Mesothelial cell of epicardium (in vitro differentiated cells): Measurements from ENCODE around the gene ADAMTSL4. TPM values are rescaled to one million over a fixed set of nuclear protein-coding genes. Genes with fewer than 3 reads are reported as not detected.
A peak's percentile ranks its signal among the peaks of the same experiment; 100 is the strongest.
"Not testable (repeated sequence)": the region's sequence is repeated elsewhere in the genome, so short reads cannot be mapped to it uniquely, and the experiment has no call there.

Experiments
- DNase-seq, 2 experiments: peaks; one replicate each; pipeline ENCODE4 v3.0.0; 2021; ENCODE audit warnings: low spot score in 2 of 2; ENCODE audit not compliant: unreplicated experiment in 2 of 2
- H3K27ac Mint-ChIP-seq: 2 replicates; pipeline ENCODE4 v1.8.0; 2021; ENCODE audit warnings: mixed read lengths
- H3K27me3 Mint-ChIP-seq: 2 replicates; pipeline ENCODE4 v1.8.0; 2021; ENCODE audit warnings: low read depth, mixed read lengths
- H3K36me3 Mint-ChIP-seq: 2 replicates; pipeline ENCODE4 v1.8.0; 2021; ENCODE audit warnings: mixed read lengths
- H3K4me1 Mint-ChIP-seq: 2 replicates; pipeline ENCODE4 v1.8.0; 2021; ENCODE audit warnings: mixed read lengths
- H3K4me3 Mint-ChIP-seq: 2 replicates; pipeline ENCODE4 v1.8.0; 2021; ENCODE audit warnings: mild to moderate bottlenecking, moderate library complexity, mixed read lengths
- H3K9me3 Mint-ChIP-seq: 2 replicates; pipeline ENCODE4 v1.8.0; 2021; ENCODE audit warnings: mixed read lengths
- total RNA-seq: library from RNA; stranded (reverse); gene quantifications from 3 replicates; pipeline ENCODE4 v1.2.1, GENCODE V29; 2021
- TF ChIP-seq, protein P1 (sequence below): fragments of 200-600 bp; sonication (generic); IDR thresholded peaks from one replicate; pipeline ENCODE4 v1.5.0; 2021; ENCODE audit warnings: antibody characterized with exemption; ENCODE audit not compliant: unreplicated experiment

Gene ADAMTSL4
- total RNA-seq, 1 donor from 2014 or later: 16.6 TPM

DNA sequence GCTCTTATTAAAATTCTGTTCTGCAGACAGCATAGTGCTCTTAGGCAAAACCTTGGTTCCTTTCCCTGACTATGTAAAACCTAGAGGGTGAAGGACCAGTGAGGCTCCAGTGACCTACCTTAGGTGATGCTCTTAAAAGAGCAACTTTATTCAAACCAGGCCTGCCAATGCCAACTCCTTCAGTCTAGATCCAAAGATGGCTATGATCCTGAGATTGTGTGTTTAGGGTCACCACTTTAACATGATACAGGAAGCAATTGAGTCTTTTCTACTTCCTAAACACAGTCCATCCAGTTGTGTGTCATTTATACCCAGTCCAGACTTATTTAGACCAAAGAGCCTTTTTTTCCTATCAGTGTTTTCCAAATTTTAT lies 19.4 kb downstream of the ADAMTSL4 start:
- Mint-ChIP-seq H3K4me3 (peak overlapping the region; percentile 52), H3K9me3 (no peaks in the 10 kb centered on the region), H3K27me3 (no peaks in the 10 kb centered on the region), H3K27ac (peak overlapping the region; percentile 100), H3K4me1 (peaks cover 52% of the 10 kb centered on the region), H3K36me3 (peaks cover 12% of the 10 kb centered on the region)
- DNase-seq: no peak
- TF ChIP-seq, protein P1, sequence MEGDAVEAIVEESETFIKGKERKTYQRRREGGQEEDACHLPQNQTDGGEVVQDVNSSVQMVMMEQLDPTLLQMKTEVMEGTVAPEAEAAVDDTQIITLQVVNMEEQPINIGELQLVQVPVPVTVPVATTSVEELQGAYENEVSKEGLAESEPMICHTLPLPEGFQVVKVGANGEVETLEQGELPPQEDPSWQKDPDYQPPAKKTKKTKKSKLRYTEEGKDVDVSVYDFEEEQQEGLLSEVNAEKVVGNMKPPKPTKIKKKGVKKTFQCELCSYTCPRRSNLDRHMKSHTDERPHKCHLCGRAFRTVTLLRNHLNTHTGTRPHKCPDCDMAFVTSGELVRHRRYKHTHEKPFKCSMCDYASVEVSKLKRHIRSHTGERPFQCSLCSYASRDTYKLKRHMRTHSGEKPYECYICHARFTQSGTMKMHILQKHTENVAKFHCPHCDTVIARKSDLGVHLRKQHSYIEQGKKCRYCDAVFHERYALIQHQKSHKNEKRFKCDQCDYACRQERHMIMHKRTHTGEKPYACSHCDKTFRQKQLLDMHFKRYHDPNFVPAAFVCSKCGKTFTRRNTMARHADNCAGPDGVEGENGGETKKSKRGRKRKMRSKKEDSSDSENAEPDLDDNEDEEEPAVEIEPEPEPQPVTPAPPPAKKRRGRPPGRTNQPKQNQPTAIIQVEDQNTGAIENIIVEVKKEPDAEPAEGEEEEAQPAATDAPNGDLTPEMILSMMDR: no peak

- Mint-ChIP-seq H3K36me3 (peaks cover 37% of the 10 kb centered on the region), H3K4me1 (peaks cover 57% of the 10 kb centered on the region), H3K9me3 (no peaks in the 10 kb centered on the region), H3K27me3 (no peaks in the 10 kb centered on the region), H3K4me3 (no peak overlapping the region), H3K27ac (peak overlapping the region; percentile 53)
- DNase-seq: no peak
- TF ChIP-seq, protein P1: no peak
These were observed 23.9 kb downstream of the ADAMTSL4 start for GRCh38 chr1:150572918-150573647.

- not testable (repeated sequence) for H3K9me3 Mint-ChIP-seq, H3K27me3 Mint-ChIP-seq, DNase-seq, H3K4me3 Mint-ChIP-seq
- Mint-ChIP-seq H3K27ac (peak overlapping the region; percentile 21), H3K36me3 (peaks cover 39% of the 10 kb centered on the region), H3K4me1 (peaks cover 51% of the 10 kb centered on the region)
These were observed 24.5 kb downstream of the ADAMTSL4 start for GRCh38 chr1:150573648-150574071.

- TF ChIP-seq, protein P1: no peak
- Mint-ChIP-seq H3K27ac (peak overlapping the region; percentile 39), H3K27me3 (no peaks in the 10 kb centered on the region), H3K4me1 (peaks cover 45% of the 10 kb centered on the region), H3K9me3 (no peaks in the 10 kb centered on the region), H3K4me3 (peak overlapping the region; percentile 98), H3K36me3 (peaks cover 39% of the 10 kb centered on the region)
- no peak for DNase-seq
These were observed 25.3 kb downstream of the ADAMTSL4 start for GRCh38 chr1:150574260-150575071.

DNA sequence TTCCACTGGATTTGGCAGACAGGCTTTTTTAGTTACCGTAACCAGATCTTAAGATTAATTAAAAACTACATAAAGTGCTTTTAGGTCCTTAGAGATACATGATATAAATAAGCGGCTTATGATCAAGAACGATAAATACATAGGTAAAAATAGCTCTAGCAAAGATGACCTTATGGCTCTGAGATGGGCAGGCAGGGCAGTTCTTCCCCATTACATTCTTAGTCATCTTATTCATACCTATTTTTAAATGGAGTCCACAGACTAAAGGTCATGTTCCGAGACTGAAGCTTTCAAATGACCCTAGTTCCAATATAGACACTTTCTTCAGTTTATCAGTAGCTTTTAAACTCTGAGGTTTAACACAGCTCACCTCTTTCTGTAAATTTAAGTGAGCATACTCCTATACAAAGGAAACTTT lies 25.9 kb downstream of the ADAMTSL4 start:
- Mint-ChIP-seq H3K4me1 (peaks cover 41% of the 10 kb centered on the region), H3K9me3 (no peaks in the 10 kb centered on the region), H3K36me3 (peaks cover 39% of the 10 kb centered on the region), H3K27me3 (no peaks in the 10 kb centered on the region), H3K4me3 (peak overlapping the region; percentile 98), H3K27ac (peak overlapping the region; percentile 39)
- TF ChIP-seq, protein P1: no peak
- no peak for DNase-seq
